ENCODE data around the gene GID8.
A peak's percentile ranks its signal among the peaks of the same experiment; 100 is the strongest.

The GID8 gene

GRCh38 chr20:62902926-62903615 is 34.9 kb upstream of the GID8 start:
- no peak for DNase-seq (ENCODE audit: low read depth)

- no peak for DNase-seq (ENCODE audit: low read depth)
Observed at GRCh38 chr20:62905536-62906117, 32.3 kb upstream of the GID8 start.

- DNase-seq (ENCODE audit: low read depth), result no peak
Observed at GRCh38 chr20:62906209-62906608, 31.7 kb upstream of the GID8 start.

GRCh38 chr20:62906647-62907375 is 31.1 kb upstream of the GID8 start:
- no peak for DNase-seq (ENCODE audit: low read depth)

- no peak for DNase-seq (ENCODE audit: low read depth)
Observed at GRCh38 chr20:62907384-62908317, 30.3 kb upstream of the GID8 start.

- DNase-seq (ENCODE audit: low read depth), result no peak
Observed at GRCh38 chr20:62908971-62909791, 28.8 kb upstream of the GID8 start.

- DNase-seq (ENCODE audit: low read depth), result no peak
Observed at GRCh38 chr20:62910217-62910766, 27.7 kb upstream of the GID8 start.

GRCh38 chr20:62910777-62911497 is 27.0 kb upstream of the GID8 start:
- no peak for DNase-seq (ENCODE audit: low read depth)

GRCh38 chr20:62911701-62912280 is 26.2 kb upstream of the GID8 start:
- DNase-seq (ENCODE audit: low read depth), result no peak

GRCh38 chr20:62913043-62913630 is 24.8 kb upstream of the GID8 start:
- DNase-seq (ENCODE audit: low read depth), result no peak

- no peak for DNase-seq (ENCODE audit: low read depth)
Observed at GRCh38 chr20:62914436-62914835, 23.5 kb upstream of the GID8 start.

- no peak for DNase-seq (ENCODE audit: low read depth)
Observed at GRCh38 chr20:62914970-62915457, 22.9 kb upstream of the GID8 start.

- DNase-seq (ENCODE audit: low read depth), result no peak
Observed at GRCh38 chr20:62916703-62917476, 21.1 kb upstream of the GID8 start.

GRCh38 chr20:62917720-62918119 is 20.2 kb upstream of the GID8 start:
- no peak for DNase-seq (ENCODE audit: low read depth)

GRCh38 chr20:62918147-62918546 is 19.8 kb upstream of the GID8 start:
- DNase-seq (ENCODE audit: low read depth), result no peak

GRCh38 chr20:62918831-62919230 is 19.1 kb upstream of the GID8 start:
- DNase-seq (ENCODE audit: low read depth), result peak; percentile 31

- DNase-seq (ENCODE audit: low read depth), result no peak
Observed at GRCh38 chr20:62920039-62920645, 17.8 kb upstream of the GID8 start.

- DNase-seq (ENCODE audit: low read depth), result peak; percentile 62
Observed at GRCh38 chr20:62921119-62921687, 16.7 kb upstream of the GID8 start.
